ENCODE data around the gene KCNAB2.
A peak's percentile ranks its signal among the peaks of the same experiment; 100 is the strongest.
"Not testable (repeated sequence)": the region's sequence is repeated elsewhere in the genome, so short reads cannot be mapped to it uniquely, and the experiment has no call there.

KCNAB2 gene

GRCh38 chr1:6059866-6060265, 14.2 kb downstream of the KCNAB2 start:
- no peak for DNase-seq

GRCh38 chr1:6062670-6063069, 17.0 kb downstream of the KCNAB2 start:
- no peak for DNase-seq

- DNase-seq: not testable (repeated sequence)
These were observed 17.9 kb downstream of the KCNAB2 start for GRCh38 chr1:6063532-6064053.

GRCh38 chr1:6065093-6065858, 19.6 kb downstream of the KCNAB2 start:
- DNase-seq: no peak

- DNase-seq: no peak
These were observed 21.0 kb downstream of the KCNAB2 start for GRCh38 chr1:6066680-6067079.

GRCh38 chr1:6068073-6068472, 22.4 kb downstream of the KCNAB2 start:
- DNase-seq: no peak

- no peak for DNase-seq
These were observed 23.2 kb downstream of the KCNAB2 start for GRCh38 chr1:6068932-6069331.

- DNase-seq: no peak
These were observed 23.9 kb downstream of the KCNAB2 start for GRCh38 chr1:6069573-6069972.

- no peak for DNase-seq
These were observed 24.8 kb downstream of the KCNAB2 start for GRCh38 chr1:6070450-6070974.

- DNase-seq: no peak
These were observed 25.5 kb downstream of the KCNAB2 start for GRCh38 chr1:6071219-6071618.

GRCh38 chr1:6072774-6073479, 27.2 kb downstream of the KCNAB2 start:
- no peak for DNase-seq

- DNase-seq: no peak
These were observed 27.9 kb downstream of the KCNAB2 start for GRCh38 chr1:6073480-6074053.

GRCh38 chr1:6074192-6074901, 28.7 kb downstream of the KCNAB2 start:
- no peak for DNase-seq

GRCh38 chr1:6075748-6076147, 30.1 kb downstream of the KCNAB2 start:
- no peak for DNase-seq

- not testable (repeated sequence) for DNase-seq
These were observed 31.4 kb downstream of the KCNAB2 start for GRCh38 chr1:6077061-6077460.

- DNase-seq: no peak
These were observed 31.8 kb downstream of the KCNAB2 start for GRCh38 chr1:6077506-6077905.

- no peak for DNase-seq
These were observed 32.2 kb downstream of the KCNAB2 start for GRCh38 chr1:6077919-6078318.

- peak; percentile 63 for DNase-seq
These were observed 34.8 kb downstream of the KCNAB2 start for GRCh38 chr1:6080469-6080868.

- no peak for DNase-seq
These were observed 36.2 kb downstream of the KCNAB2 start for GRCh38 chr1:6081901-6082300.

- DNase-seq: peak; percentile 60
These were observed 36.8 kb downstream of the KCNAB2 start for GRCh38 chr1:6082430-6082971.

- no peak for DNase-seq
These were observed 37.7 kb downstream of the KCNAB2 start for GRCh38 chr1:6083385-6083784.

GRCh38 chr1:6083801-6084446, 38.2 kb downstream of the KCNAB2 start:
- DNase-seq: no peak

All from left hindlimb (tissue), 1 donor.